Measurements from ENCODE around the gene ZNF81.
"Not testable (repeated sequence)": the region's sequence is repeated elsewhere in the genome, so short reads cannot be mapped to it uniquely, and the experiment has no call there.

The ZNF81 gene

GRCh38 chrX:47844117-47844516, 7.4 kb downstream of the ZNF81 start:
- no peak for DNase-seq (ENCODE audit: low read depth in 2 of 2)

DNA sequence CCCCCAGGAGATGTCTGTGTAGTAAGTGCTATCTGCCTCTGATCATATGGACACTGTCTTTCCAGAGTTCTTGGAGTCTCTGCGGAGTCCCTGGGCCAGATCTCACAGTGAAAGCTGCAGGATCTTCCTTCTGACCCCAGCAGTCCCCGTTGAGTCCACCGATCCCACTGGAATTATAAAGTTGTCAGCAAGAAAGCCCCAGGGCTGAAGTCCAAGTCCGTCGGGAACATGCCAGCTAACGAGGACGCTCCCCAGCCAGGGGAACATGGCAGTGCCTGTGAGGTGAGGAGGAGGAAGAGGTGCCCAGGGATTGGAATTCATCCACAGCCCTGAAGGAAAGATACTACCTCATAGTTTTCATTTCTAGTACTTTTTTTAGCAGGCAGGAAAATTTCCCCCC, 9.3 kb downstream of the ZNF81 start:
- DNase-seq (ENCODE audit: low read depth in 2 of 2): no peak

GRCh38 chrX:47849778-47850177, 13.1 kb downstream of the ZNF81 start:
- DNase-seq (ENCODE audit: low read depth in 2 of 2): no peak

- DNase-seq (ENCODE audit: low read depth in 2 of 2): not testable (repeated sequence)
Observed at GRCh38 chrX:47850389-47850788, 13.7 kb downstream of the ZNF81 start.

DNA sequence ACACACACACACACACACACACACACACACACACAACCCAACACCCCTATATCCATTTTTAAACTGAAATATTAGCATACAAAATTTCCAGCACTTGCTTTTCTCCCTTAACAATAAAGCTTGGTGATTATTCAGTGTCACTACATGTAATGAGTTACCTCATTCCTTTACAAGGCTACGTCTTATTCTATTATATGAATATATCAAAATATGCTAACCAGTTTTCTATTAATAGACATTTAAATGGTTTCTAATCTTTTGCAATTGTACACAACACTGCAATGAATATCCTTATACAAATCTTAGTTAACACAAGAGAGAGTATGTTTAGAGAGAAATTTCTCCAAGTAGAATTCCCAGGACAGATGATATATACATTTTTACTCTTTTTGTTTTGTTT, 14.2 kb downstream of the ZNF81 start:
- DNase-seq (ENCODE audit: low read depth in 2 of 2): no peak

DNA sequence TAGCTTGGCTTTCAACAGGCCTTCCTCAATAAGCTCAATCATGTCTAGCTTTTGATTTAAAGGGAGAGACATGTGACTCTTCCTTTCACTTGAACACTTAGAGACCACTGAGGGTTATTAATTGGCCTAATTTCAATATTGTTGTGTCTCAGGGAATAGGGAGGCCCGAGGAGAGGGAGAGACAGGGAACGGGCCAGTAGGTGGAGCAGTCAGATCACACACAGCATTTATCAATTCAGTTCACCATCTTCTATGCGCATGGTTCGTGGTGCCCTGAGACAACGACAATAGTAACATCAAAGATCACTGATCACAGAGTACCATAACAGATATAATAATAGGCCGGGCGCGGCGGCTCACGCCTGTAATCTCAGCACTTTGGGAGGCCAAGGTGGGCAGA, 17.8 kb downstream of the ZNF81 start:
- DNase-seq (ENCODE audit: low read depth in 2 of 2): no peak

DNA sequence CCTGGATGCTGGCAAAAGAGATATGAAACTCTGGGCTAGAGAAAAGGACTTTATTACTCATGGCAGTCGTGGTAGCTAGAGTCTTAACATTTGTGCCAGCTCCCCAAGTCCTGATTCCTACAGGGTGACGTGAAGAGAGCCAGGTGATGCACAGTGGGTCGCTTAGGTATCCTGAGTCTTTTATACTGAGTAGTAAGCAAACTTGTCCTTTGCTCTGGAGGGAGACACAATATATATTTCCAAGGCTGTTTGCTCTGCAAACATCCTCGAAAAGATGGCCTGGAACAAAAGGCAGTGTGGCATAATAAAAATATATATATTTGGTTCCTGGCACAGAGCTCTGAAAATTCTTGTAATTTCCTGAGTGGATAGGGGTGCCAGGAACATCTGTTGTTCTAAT, 23.0 kb downstream of the ZNF81 start:
- no peak for DNase-seq (ENCODE audit: low read depth in 2 of 2)

DNA sequence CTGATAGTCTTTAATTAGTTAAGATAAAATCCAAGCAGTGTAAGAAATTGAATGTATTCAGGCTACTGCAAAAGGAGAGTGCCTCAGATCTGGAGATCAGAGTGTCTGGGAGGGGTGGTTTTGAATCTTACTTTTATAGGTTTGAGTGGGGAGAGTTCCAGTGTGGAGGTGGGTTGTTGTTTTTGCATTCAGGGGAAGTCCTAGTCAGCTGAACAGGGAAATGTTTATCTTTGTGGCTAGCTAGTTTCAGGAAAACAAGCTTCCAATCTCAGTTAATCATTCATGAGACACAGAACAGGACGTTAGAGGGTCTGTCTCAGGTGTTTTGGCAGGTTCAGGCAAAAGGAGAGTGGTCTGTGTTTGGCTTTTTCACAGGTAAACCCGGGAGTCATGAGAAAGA, 26.0 kb downstream of the ZNF81 start:
- no peak for DNase-seq (ENCODE audit: low read depth in 2 of 2)

DNA sequence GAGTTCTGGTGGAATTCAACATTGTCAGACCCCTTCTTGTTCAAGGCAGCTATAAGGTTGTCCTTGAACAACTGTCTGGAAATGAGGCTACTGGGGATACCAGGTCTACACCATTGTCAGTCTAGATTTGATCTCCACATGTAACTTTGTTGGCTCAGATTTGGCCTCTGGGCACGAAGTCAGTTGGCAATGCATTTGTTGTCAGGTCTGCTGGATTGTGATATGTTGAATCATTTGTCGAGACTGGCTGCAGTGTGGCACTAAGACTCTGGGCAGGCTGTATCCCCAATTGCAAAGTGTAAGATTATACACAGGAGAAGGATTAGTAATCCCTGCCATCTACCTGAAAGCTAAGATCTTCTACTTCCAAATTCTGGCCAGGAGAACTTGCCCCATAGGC, 26.5 kb downstream of the ZNF81 start:
- no peak for DNase-seq (ENCODE audit: low read depth in 2 of 2)

- DNase-seq (ENCODE audit: low read depth in 2 of 2): no peak
Observed at GRCh38 chrX:47864300-47864699, 27.6 kb downstream of the ZNF81 start.

- DNase-seq (ENCODE audit: low read depth in 2 of 2): no peak
Observed at GRCh38 chrX:47864785-47865184, 28.1 kb downstream of the ZNF81 start.

DNA sequence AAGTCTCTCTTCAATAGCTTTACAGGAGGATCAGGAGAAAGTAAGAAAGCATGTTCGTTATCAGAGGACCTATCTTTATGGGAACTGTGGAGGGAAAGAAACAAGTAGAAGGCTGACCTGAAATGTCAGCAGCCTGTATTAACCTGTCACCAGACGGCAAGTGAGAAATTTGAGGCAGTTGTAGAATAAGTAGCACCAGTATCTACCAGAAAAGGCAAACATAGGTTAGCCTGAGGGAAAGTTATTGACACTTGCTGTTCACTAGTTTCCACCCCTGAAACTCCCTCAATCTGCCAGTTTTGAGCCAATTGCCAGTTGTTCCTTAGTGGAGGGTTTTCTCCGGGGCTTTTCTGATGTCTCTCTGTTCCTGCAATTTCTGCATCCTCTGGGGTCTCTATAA, 36.4 kb downstream of the ZNF81 start:
- DNase-seq (ENCODE audit: low read depth in 2 of 2): no peak

DNA sequence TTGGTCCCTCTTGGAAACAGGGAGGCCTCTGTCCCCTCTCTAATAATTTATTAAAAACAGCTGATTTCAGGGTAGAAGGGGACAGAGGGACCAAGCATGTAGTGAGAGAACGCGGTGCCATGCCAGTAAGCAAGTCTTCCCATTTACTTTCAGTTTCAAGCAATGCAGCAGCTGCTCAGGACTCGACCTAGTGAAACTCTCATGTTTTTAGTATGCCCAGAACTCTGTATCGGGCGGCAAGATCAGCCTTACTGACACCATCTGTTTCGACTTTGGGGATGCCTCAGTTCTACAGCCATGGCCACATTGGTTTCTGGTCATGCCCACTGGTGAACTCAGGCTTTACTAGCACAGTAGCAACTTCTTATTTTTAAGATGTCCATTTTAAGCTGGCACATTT, 40.6 kb downstream of the ZNF81 start:
- no peak for DNase-seq (ENCODE audit: low read depth in 2 of 2)

DNA sequence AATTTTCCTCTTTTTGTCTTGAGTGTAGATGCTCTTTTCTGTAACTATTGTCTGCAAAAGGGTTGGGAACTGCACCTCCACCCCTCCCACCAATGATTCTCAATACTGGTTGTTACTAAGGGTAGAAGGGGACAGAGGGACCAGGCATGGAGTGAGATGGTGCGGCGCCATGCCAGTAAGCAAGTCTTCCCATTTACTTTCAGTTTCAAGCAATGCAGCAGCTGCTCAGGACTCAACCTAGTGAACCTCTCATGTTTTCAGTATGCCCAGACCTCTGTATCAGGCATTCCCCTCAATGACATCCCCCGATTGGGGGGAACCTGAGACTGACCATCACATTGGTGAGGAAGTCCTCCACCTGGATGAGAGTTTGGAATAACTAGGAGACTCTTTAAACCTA, 41.5 kb downstream of the ZNF81 start:
- no peak for DNase-seq (ENCODE audit: low read depth in 2 of 2)

DNA sequence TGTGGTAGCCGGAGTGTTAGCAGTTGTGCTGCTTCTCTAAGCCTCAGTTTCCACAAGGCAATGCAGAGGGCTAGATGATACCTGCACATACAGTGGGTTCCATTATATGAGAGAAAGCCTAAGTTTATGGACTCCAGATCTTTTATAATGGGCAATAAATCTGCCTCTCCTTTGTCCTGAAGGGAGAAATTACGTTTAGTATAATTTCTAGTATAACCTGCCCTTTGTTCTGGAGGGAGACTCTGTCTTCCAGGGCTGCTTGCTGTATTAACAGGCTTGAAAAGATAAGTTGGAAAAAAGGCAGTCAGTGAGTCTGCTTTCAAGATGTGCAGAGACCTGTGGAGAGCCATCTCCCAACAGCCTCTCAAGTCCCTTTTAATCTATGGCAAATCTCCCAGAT, 42.8 kb downstream of the ZNF81 start:
- no peak for DNase-seq (ENCODE audit: low read depth in 2 of 2)

DNA sequence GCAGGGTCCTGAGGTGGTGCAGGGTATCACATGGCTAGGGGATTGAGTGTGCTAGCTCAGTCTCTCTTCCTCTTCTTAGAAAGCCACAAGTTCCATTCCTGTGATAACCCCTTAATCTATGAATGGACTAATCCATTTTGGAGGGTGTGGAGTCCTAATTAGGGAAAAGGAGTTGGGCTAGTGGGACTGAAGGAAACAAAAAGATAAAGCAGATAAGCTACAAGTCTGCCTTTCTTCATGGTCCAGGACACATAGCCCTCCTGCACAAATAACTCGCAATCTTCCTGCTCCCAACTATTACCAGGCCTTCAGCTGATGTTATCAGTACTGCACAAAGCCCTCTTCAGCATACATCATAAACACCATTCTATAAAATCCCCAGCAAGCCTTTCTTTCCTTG, 44.2 kb downstream of the ZNF81 start:
- no peak for DNase-seq (ENCODE audit: low read depth in 2 of 2)

DNA sequence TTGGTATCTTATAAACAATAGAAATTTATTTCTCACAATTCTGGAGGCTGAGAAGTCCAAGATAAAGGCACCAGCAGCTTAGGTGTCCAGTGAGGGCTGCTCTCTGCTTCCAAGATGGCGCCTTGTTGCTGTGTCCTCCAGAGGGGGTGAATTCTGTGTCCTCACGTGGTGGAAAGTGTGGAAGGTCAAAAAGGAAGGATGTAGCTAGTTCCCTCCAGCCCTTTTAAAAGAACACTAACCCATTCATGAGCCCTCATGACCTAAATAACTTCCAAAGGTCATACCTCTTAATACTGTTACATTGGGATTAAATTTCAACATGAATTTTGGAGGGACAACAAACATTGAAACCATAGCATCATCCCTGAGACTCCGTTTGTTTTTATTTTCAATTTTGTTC, 48.8 kb downstream of the ZNF81 start:
- no peak for DNase-seq (ENCODE audit: low read depth in 2 of 2)

DNA sequence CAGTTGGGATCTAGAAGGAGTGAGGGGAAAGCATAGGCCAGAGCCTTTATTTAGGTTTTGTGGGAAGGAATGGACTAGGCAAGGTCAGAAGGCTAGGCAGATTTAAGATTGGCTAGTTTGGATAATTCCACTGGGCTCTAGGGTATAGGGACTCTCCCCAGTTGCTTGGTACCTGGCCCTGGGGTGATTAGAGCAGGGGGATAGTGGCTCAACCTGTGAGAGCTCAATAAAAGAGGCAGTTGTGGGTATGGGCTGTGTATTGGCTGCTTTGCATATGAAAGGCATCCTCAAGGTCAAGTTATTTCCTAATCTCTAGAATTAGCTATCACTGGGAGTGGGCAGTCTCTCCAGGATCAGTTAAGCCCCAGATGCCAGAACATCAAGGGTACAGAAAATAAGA, 61.3 kb downstream of the ZNF81 start:
- no peak for DNase-seq (ENCODE audit: low read depth in 2 of 2)

GRCh38 chrX:47900833-47901232, 64.1 kb downstream of the ZNF81 start:
- no peak for DNase-seq (ENCODE audit: low read depth in 2 of 2)

DNA sequence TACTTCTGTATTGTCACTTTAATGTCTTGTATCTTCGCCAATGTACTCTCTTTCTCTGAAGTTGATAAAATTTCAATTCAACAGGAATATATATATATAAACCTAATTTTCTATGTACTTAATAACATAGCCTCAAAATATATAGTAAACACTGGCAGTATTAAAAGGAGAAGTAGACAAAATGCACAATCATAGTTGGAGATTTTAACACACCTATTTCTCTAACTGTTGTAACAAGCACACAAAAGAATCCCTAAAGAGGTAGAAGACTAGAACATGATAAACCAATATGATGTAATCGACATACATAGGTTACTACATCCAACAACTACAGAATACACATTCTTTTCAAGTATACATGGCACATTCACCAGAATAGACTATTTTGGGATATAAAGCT, 65.5 kb downstream of the ZNF81 start:
- no peak for DNase-seq (ENCODE audit: low read depth in 2 of 2)

DNA sequence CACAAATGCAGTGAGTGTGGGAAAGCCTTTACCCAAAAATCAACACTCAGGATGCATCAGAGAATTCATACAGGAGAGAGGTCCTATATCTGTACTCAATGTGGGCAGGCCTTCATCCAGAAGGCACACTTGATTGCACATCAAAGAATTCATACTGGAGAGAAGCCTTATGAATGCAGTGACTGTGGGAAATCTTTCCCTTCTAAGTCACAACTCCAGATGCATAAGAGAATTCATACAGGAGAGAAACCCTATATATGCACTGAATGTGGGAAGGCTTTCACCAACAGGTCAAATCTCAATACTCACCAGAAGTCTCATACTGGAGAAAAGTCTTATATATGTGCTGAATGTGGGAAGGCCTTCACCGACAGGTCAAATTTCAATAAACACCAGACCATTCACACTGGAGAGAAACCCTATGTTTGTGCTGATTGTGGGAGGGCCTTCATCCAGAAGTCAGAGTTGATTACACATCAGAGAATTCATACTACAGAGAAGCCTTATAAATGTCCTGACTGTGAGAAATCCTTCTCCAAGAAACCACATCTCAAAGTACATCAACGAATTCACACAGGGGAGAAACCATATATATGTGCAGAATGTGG, 79.3 kb downstream of the ZNF81 start:
- DNase-seq (ENCODE audit: low read depth in 2 of 2): no peak

DNA sequence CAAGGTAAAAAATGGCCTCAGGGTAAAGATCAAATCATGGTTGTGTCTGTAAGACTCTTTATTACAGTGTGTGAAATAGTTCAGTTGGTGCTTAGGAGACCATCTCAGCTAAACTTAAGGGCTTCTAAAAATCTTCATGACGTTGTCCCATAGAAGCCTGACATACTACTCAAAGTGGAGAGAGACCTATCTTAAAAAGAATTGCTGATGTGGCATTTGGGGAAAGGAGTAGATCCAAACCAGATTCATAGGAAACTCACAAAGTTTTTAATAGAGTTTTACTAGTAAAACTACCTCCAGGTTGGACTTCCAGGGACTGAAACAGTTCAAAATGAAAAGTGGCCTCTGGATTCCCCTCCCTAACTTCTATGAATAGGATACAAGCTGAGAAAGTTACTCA, 81.6 kb downstream of the ZNF81 start:
- no peak for DNase-seq (ENCODE audit: low read depth in 2 of 2)

- no peak for DNase-seq (ENCODE audit: low read depth in 2 of 2)
Observed at GRCh38 chrX:47927212-47927611, 90.5 kb downstream of the ZNF81 start.

- not testable (repeated sequence) for DNase-seq (ENCODE audit: low read depth in 2 of 2)
Observed at GRCh38 chrX:47931970-47932369, 95.3 kb downstream of the ZNF81 start.

- no peak for DNase-seq (ENCODE audit: low read depth in 2 of 2)
Observed at GRCh38 chrX:47933946-47934345, 97.2 kb downstream of the ZNF81 start.

Measured in stimulated activated CD8-positive, alpha-beta memory T cell treated with anti-CD3 and anti-CD28 coated beads, Interleukin-2, amount 100 ng/mL, for 48 hours (primary cell).